Mucosa of gallbladder (tissue), 1 donor: ENCODE measurements around the gene XG. TPM values are rescaled to one million over a fixed set of nuclear protein-coding genes. Genes with fewer than 3 reads are reported as not detected.

Experiments
- total RNA-seq: library from RNA; stranded (reverse); gene quantifications from one replicate; pipeline ENCODE4 v1.2.1, GENCODE V29; 2021
- donor health status: DM: no; HTN: no; CAD: no.

The XG gene
- total RNA-seq, 1 donor from 2014 or later, result 3.9 TPM

Other genes with a start within 250 kb of the XG start
- gene CD99, start 60.7 kb upstream of the XG start, total RNA-seq, result 268 TPM
- 5.4 TPM for gene GYG2, start 76.9 kb downstream of the XG start, total RNA-seq
- gene ARSD, start 177.3 kb downstream of the XG start, total RNA-seq, result 82.5 TPM